GM18498 (cell line): ENCODE data around the gene WDR18.
A peak's percentile ranks its signal among the peaks of the same experiment; 100 is the strongest.

Experiments
- ATAC-seq: cut with Tn5 transposase; IDR thresholded peaks from one replicate; pipeline ENCODE4 v1.9.1; 2021; ENCODE audit warnings: mild to moderate bottlenecking, moderate library complexity; ENCODE audit not compliant: unreplicated experiment

Gene WDR18, protein sequence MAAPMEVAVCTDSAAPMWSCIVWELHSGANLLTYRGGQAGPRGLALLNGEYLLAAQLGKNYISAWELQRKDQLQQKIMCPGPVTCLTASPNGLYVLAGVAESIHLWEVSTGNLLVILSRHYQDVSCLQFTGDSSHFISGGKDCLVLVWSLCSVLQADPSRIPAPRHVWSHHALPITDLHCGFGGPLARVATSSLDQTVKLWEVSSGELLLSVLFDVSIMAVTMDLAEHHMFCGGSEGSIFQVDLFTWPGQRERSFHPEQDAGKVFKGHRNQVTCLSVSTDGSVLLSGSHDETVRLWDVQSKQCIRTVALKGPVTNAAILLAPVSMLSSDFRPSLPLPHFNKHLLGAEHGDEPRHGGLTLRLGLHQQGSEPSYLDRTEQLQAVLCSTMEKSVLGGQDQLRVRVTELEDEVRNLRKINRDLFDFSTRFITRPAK

DNA sequence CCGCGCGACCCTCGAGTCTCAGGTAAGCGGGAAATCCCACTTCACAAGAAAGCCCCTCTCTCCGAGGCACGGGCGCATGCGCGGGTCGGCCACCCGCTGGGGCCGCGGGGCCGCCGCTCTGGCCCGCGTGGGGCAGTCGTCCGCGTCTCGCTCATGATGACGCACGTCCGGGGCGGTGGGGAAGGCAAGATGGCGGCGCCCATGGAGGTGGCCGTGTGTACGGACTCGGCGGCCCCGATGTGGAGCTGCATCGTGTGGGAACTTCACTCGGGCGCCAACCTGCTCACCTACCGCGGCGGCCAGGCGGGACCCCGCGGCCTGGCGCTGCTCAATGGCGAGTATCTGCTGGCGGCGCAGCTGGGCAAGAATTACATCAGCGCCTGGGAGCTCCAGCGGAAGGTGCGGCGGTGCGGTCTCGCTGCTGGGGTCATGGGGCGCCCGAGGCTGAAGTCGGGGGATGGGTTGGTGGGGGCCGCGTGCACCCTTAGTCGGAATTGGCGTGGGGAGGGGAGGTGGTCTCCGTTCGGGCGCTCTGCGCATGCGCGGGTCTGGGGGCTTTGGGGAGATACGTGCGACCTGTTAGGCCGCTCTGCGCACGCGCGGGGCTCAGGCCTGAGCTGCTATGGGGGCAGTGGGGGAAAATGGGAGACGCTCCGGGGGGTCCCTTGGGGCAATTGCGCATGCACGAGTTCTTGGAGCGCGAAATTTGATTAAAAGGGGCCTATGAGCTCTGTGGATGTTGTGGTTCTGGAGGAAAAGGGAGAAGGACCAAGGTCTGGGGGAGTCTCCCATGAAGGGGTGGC is at the start of gene WDR18:
TSS of gene WDR18 (plus strand) at position 181 of the 803 bp plus-strand sequence. CDS start at position 190, 9 bp downstream.
- ATAC-seq: peak; percentile 83

DNA sequence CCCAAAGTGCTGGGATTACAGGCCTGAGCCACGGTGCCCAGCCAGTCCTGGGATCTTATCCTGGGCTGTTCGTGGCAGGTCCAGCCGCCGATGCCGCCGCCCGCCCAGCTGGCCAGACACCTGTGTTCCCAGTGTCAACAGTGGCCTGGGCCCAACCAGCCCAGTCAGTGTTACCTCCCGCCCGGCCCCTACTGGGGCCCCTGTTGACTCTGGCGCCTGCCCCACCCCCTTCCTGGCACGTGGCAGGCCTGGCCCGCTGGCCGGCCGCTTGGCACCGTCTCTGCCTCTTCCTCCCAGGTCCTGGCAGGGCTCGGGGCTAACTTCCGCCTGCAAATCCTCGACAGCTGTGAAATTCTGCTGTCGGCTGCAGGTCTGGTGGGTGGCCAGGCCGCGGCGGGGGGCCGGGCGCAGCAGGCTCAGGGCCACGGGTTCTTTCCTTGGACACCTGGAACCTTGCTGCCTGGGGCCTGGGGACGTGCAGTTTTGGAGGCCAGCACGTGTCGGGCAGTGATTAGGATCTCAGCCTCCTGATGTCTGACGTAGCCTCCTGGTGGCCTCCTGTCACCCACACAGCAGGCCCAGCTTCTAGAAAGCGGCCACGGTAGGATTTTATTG is 49.2 kb upstream of the WDR18 start:
- ATAC-seq: no peak

DNA sequence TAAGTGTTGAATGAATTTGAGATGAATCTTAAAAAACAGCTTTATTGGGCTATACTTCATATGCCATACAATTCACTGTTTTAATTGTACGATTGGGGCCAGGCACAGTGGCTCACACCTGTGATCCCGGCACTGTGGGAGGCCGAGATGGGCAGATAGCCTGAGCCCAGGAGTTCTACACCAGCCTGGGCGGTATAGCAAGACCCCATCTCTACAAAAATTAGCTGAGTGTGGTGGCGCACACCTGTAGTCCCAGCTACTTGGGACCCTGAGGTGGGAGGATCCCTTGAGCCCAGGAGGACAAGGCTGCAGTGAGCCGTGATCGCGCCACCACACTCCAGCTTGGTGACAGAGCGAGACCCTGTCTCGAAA is 48.0 kb upstream of the WDR18 start:
- ATAC-seq: no peak

DNA sequence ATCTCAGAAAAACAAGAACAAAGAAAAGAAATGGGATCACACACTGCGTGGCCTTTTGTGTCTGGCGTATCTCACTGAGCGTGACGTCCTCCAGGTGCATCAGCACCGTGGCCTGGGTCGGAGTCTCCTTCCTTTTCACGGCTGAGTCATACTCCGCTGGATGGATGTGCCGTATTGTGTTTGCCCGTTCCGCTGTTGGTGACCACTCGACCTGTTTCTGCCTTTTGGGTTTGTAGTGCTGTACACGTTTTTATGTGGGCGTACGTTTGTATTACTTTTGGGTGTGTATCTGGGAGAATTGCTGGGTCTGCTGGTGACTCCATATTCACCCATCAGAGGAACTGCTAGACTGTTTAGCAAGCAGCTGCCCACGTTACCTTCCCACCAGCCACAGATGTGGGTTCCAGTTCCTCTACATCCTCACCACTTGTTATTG is 46.9 kb upstream of the WDR18 start:
- no peak for ATAC-seq

DNA sequence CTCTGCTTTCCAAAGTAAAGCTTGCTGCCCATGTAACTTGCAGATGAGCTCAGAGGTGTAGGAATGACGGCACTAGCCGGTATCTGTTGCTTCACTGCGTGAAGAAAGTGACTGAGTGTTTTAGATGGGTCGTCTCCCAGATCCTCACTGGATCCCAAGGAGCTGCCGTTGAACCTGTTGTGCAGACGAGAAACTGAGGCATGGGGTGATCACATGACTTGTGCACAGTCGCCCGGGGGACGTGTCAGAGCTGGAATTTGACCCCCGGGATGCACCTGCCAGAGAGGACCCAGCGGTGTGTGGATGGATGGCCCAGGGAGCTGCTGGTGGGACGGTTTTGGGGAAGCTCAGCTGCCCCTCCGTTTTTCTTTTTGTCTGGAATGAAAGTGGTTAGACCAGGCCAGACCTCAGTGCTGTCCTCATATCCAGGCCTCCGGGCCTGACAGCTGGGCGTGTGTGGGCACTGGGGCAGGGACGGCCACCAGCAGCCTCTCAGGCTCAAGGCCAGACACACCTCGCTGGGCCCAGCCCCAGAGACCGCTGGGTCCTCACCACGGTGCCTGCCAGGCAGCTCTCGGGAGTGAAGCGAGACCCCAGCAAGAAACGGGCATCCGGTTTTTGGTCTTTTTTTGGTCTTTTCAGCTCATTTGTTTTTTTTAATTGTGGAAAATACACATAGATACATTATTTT is 45.8 kb upstream of the WDR18 start:
- ATAC-seq: no peak

DNA sequence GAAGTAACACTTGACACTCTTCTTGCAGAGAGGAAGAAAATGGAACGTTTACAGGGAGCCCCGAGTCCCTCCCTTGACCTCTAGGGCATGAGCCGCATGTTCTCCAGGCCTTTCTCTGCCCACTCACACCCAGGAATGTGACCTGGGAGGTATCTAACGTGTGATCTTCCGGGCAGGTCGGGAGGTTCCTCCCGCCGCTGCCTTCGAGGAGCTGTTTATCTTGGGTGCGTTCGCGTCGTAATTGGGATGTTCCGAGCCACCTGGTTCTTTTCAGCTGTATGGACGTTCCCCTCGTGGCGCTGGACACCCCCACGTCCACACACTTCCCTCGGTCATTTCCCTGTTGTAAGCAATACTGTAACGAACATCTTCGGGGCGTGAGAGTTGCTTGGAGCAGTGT is 44.7 kb upstream of the WDR18 start:
- ATAC-seq: no peak

DNA sequence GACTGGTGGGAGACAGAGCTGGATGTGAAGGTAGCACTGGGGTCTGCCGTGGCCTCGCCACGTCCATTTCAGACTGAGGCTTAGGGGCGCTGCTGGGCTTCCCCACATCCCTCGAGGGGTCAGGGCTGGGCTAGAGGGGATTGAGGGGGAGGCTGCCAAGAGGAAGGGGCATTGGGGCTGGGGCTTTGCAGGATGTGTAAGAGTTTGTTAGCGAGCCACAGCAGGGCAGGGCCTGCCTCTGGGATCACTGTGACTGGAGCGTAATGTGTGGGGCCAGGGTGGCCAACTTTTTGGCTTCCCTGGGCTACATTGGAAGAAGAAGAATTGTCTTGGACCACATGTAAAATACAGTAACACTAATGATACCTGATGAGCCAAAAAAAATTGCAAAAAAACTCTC is 44.2 kb upstream of the WDR18 start:
- ATAC-seq: no peak

DNA sequence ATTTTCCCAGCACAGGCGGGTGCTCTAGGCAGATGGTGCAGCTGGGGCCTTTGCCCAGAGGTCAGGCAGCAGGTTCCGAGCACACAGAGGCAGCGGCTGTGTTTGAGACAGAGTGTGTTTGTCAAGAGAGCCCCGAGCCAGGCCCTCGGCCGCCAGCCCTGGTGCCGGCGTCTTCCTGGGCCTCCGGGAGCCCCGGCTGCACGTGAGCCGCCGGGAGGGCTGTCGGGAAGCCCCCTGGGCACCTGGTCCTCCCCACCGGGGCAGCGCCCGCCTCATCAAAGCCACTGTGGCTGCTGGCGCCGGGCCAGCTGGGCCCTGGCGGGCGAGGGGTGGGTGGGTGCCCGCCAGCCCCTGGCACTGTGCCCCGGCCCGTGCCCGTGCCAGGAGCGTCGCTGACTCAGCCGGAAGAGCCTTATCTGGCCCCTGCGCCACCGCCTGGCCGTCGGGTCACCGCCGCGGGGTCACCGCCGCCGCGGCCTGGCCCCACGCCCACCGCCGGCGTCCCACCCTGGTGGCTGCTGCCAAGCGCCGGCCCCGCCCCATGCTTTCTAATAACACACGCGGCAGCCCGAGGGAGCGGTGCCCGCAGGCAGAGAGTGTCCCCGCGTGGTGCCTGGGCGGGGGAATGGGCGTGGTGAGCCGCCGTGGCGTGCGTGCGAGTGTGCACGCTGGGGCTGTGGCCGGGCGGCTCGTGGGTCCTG is 43.4 kb upstream of the WDR18 start:
- peak; percentile 54 for ATAC-seq

DNA sequence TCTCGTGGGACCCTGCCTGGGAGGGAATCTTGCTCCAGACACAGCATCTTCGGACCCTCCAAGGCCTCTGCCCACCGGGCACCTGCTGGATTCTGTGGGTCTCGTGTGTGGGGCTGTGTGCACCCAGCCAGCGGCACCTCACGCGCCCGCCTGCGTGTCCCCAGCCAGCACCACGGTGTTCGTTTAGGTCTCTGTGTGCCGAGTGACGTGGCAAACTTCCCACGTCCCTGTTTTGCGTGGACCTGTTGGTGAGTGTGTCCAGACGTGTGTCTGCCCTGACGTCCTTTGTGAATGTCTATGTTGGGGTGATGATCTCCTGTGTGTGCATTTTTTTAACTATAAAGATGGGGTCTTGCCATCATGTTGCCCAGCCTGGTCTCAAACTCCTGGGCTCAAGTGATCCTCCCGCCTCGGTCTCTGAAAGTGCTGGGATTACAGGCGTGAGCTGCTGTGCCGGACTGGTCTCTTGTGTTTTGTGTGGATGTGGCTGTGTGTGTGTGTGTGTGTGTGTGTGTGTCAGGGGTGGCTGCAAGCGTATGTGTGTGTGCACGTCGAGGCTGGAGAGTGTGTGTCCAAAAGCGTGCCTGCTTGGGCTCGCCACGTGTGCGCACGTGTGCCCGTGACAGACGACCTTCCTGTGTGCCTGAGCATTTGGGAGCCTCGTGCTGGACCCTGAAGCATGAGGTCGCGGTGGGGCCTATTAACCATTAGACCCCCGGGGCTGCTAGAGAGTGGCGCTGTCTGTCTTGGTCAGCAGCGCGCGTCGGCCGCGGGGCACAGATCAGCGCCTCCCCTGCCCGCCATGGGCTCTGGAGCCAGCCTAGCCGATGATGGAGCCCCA is 42.6 kb upstream of the WDR18 start:
- ATAC-seq: no peak

DNA sequence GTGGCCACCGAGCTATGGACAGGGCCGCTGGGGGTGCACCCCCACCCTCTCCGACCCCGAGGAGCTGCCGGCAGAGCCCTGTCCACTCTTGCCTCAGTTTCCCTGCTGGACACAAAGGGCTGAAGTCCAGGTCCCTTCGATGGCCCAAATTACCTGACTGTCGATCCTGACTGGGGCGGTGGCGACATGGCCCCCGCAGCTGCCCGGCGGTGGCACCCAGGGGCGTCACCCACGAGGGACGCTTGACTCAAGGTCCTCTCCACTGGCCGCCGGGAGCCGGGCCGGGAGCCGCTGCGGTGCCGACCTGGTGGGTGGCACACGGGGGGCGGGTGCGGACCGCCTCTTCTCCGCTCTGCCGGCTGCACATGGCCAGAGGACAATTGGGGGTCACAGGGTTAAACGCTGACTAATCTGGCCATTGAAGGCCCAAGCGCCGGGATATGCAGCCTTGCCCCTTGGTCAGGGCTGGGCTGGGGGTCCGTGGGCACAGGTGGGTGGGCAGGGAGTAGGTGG is 42.0 kb upstream of the WDR18 start:
- ATAC-seq: no peak

DNA sequence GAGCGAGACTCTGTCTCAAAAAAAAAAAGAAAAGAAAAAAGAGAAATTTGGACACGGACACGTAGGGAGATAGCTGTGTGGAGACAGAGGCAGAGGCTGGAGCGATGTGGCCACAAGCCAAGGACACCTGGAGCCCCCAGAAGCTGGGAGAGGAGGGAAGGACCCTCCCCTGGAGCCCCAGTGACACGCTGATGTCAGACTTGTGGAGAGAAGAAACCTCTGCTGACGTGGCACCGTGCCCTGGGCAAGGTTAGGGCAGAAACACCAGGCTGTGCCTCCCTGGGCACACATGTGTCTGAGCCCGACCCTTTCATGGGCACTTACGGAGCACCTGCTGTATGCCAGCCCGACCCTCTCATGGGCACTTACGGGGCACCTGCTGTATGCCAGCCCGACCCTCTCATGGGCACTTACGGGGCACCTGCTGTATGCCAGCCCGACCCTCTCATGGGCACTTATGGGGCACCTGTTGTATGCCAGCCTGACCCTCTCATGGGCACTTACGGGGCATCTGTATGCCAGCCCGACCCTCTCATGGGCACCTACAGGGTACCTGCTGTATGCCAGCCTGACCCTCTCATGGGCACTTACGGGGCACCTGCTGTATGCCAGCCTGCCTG is 40.5 kb upstream of the WDR18 start:
- no peak for ATAC-seq

DNA sequence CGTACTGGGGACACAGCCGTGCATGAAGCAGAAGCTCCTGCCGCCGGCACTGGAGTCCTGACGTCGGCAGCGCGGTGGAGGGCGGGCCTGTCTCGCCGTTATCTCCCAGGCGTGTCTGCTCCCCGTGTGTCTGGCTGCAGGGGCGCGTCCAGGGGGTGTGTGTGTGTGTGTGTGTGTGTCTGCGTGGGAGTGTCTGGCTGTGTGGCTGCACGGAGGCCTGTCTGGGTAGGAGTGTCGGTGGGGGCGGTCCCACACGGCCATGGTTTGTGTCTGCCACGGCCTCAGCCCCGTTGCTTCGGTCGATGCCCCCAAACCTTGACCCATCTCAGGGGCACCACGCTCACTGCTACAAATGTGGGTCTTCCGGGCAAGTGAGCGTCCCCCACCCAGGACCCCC is 40.0 kb upstream of the WDR18 start:
- ATAC-seq: no peak

DNA sequence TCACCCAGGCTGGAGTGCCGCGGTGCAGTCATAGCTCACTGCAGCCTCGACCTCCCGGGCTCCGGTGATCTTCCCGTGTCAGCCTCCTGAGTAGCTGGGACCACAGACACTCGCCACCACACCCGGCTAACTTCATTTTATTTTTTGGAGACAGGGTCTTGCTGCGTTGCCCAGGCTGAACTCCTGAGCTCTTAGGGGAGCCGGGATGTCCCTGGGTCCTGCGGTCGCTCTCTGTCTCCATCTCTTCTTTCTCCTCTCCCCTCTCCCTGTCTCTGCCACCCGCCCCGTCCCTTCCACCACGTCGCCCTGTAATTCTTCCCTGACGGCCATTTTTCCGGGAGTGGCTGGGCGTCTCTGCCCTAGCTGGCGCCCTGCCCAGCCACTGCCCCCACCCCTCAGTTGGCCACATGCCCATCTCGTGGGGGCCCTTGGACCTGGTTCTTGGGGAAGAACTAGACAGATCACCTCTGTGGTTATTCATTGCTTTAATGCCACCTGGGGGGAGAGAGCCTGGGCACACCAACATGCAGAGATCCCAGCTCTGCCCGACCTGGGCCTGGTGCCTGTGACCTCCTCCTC is 39.4 kb upstream of the WDR18 start:
- no peak for ATAC-seq

DNA sequence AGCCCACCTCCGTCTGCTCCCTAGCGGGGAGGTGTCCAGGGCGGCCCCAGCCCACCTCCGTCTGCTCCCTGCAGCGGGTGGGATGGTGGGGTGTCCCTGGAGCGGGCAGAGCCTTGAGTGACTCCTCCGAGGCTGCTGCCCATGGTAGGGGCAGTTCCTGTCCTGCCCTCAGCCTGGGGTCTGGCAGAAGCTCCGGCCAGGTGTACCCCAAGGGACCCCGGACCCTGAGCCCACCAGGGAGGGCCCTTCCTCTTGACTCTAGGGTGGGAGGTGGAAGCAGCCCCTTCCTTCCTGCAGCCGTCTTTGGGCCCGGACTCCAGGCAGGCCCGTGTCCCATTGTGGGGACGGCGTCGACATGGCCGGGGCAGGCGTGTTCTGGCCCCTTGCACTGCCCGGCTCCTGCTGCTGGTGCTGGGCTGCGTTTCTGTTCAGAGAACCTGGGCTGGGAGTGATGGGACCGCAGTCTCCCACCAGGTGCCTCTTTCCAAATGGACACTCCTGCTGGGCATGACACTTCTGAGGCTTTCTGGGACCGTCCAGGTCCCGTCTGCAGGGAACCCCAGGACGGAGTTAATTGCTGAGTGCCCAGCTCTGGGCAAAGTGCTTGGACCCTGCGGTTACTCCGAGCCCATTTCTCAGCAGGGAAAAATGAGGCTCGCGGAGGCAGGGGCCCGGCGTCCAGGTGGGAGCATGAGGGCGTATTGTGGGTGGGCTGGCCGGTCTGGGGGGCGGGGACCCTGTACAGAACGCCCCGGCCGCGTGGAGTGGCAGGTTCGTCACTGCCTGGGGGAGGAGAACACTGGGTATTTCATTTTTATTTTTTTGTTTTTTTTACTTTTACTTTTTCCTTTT is 38.5 kb upstream of the WDR18 start:
- no peak for ATAC-seq

DNA sequence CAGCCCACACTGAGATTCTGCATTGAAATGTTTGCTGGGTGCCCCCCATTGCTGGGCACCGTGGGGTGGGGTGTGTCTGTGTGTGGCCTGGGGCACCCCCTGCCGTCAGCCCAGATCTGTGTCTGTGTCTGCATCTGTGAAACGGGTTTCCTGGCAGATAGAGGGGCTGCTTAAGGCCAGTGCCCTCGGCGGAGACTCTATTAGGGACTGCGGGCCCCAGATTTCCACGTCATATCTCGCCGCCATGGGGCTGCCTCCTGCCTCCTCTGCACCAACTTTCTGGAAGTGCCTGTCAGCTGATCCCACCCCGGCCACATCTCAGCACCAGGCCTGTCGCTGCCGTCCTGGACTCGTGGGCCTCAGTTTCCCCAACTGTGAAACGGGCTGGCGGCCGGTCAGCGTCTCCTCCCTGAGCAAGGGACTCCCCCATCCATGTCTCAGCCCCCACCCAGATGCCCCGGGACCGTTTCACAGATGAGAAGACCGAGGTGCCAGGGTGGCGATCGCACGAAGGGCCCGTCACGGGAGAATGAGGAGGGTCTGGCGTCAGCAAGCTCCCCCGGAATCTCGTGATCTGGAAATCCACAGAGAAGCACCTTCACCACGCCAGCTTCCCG is 36.9 kb upstream of the WDR18 start:
- peak; percentile 27 for ATAC-seq

DNA sequence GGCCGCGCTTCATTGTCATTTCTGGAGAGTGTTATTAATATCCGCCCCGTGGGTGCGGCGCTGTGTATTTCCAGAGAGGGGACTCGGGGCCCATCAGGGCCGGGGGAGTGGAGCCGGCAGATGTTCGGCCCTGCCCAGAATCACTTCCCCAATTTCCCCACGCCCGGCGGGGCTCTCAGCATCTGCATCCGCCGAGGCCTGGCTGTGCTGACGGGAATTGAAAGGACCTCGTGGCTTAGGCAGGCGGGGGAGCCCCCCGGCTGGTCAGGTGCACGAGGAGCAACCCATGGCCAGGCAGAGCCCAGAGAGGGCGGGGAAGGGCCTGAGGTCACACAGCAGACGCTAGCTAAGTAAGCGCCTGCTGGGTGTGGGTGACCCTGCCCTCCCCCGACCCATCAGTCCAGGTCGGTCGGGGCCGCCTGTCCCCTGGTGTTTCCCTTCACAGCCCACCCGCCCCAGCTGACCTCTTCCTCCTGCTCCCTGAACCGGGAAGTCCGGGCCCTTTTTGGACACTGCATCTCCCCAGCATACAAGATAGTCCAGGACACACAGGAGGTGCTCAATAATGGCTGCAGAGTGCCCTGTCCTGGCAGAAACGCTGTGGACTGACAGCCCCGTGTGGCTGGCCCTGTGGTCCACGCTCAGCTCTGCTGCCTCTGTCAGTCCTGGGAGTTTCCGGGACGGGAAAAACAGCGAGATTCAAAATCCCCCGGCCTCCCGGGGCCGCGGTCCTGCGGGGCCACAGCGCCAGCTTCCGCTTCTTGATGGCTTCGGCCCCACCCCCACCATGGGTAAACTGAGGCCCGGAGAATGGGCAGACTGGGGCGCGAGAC is 36.2 kb upstream of the WDR18 start:
- peak; percentile 78 for ATAC-seq
